HG03175 (cell line): ENCODE results near the gene TP53TG3B.
"Not testable (repeated sequence)": the region's sequence is repeated elsewhere in the genome, so short reads cannot be mapped to it uniquely, and the experiment has no call there.

Experiments used
- ATAC-seq: cut with Tn5 transposase; IDR thresholded peaks from one replicate; pipeline ENCODE4 v1.9.1; 2021; ENCODE audit warnings: mild to moderate bottlenecking, moderate library complexity; ENCODE audit not compliant: unreplicated experiment

Gene TP53TG3B

GRCh38 chr16:33360541-33360940, at the start of gene TP53TG3B:
TSS of gene TP53TG3B (plus strand) at chr16:33360841. CDS start at chr16:33360909, 68 bp downstream.
- ATAC-seq = not testable (repeated sequence)

GRCh38 chr16:33336226-33337012, 24.2 kb upstream of the TP53TG3B start:
- not testable (repeated sequence) for ATAC-seq

DNA sequence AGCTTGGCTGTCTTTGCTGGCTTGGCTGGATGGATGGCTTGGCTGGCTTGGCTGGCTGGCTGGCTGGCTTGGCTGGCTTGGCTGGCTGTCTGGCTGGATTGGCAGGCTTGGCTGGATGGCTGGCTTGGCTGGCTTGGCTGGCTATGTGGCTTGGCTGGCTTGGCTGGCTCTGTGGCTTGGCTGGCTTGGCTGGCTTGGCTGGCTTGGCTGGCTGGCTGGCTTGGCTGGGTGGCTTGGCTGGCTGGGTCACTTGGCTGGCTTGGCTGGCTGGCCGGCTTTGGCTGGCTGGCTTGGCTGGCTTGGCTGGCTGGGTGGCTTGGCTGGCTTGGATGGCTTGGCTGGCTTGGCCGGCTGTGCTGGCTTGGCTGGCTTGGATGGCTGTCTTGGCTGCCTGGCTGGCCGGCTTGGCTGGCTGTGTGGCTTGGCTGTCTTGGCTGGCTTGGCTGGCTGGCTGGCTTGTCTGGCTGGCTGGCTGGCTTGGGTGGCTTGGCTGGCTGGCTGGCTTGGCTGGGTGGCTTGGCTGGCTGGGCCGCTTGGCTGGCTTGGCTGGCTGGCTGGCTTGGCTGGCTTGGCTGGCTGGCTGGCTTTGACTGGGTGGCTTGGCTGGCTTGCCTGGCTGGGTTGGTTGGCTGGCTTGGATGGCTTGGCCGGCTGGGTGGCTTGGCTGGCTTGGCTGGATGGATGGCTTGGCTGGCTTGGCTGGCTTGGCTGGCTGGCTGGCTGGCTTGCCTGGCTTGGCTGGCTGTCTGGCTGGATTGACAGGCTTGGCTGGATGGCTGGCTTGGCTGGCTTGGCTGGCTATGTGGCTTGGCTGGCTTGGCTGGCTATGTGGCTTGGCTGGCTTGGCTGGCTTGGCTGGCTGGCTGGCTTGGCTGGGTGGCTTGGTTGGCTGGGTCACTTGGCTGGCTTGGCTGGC, 22.8 kb upstream of the TP53TG3B start:
- not testable (repeated sequence) for ATAC-seq

GRCh38 chr16:33338543-33338951, 22.1 kb upstream of the TP53TG3B start:
- not testable (repeated sequence) for ATAC-seq

DNA sequence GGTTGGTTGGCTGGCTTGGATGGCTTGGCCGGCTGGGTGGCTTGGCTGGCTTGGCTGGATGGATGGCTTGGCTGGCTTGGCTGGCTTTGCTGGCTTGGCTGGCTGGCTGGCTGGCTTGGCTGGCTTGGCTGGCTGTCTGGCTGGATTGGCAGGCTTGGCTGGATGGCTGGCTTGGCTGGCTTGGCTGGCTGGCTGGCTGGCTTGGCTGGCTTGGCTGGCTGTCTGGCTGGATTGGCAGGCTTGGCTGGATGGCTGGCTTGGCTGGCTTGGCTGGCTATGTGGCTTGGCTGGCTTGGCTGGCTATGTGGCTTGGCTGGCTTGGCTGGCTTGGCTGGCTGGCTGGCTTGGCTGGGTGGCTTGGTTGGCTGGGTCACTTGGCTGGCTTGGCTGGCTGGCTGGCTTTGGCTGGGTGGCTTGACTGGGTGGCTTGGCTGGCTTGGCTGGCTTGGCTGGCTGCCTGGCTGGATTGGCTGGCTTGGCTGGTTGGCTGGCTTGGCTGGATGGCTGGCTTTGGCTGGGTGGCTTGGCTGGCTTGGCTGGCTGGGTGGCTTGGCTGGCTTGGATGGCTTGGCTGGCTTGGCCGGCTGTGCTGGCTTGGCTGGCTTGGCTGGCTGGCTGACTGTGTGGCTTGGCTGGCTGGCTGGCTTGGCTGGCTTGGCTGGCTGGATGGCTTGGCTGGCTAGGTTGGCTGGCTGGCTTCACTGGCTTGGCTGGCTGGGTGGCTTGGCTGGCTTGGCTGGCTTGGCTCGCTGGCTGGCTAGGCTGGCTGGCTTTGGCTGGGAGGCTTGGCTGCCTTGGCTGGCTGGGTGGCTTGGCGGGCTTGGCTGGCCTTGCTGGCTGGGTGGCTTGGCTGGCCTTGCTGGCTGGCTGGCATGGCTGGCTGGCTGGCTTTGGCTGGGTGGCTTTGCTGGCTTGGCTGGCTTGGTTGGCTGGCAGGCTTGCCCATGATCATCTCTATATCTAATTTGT, 21.3 kb upstream of the TP53TG3B start:
- ATAC-seq = not testable (repeated sequence)
